HG03442 (cell line): ENCODE results near the gene ANTXR1.

Source experiments
- ATAC-seq: cut with Tn5 transposase; IDR thresholded peaks from one replicate; pipeline ENCODE4 v1.9.1; 2021; ENCODE audit warnings: mild to moderate bottlenecking, moderate library complexity; ENCODE audit not compliant: unreplicated experiment

Gene ANTXR1

GRCh38 chr2:69067026-69067630, 54.1 kb downstream of the ANTXR1 start:
- no peak for ATAC-seq

- ATAC-seq = no peak
These were observed 54.9 kb downstream of the ANTXR1 start for GRCh38 chr2:69067866-69068265.

- no peak for ATAC-seq
These were observed 58.0 kb downstream of the ANTXR1 start for GRCh38 chr2:69070969-69071368.

GRCh38 chr2:69073928-69074570, 61.1 kb downstream of the ANTXR1 start:
- no peak for ATAC-seq

DNA sequence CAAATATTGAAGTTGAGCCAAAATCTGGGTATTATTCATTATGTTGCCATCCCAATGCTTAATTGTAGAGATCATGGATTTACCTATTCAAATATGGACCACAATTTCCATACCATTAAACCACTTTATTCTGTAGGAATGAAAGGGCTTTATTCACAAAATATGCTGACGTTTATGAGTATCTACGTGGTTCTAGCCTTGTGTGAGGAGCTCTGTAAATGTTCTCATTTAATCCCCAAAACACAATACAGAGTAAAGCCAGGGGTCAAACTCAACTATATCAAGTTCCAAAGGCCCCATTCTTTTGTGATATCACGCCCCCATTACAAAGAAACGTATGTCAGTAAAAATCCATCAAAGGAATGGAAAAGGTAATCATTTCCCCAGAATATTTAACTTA, 61.9 kb downstream of the ANTXR1 start:
- ATAC-seq = no peak

GRCh38 chr2:69075486-69075885, 62.5 kb downstream of the ANTXR1 start:
- ATAC-seq = no peak

DNA sequence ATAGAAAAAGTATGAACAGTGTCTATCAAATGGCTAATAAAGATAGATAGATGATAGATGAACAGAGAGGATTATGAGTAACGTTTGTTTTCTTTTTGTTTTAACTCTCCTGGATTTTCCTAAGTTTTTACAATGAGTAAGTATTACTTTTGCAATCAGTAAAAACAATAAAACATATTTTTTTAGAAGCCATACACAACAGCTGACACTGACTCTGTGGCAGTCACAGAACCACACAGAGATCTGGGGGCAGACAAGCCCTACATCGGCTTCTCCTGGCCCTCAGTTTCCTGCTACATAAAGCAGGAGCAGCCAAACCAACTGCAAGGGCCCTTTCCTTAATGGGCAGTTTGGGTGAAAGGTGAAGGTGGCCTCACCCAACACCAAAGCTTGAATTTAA, 63.6 kb downstream of the ANTXR1 start:
- ATAC-seq = no peak

DNA sequence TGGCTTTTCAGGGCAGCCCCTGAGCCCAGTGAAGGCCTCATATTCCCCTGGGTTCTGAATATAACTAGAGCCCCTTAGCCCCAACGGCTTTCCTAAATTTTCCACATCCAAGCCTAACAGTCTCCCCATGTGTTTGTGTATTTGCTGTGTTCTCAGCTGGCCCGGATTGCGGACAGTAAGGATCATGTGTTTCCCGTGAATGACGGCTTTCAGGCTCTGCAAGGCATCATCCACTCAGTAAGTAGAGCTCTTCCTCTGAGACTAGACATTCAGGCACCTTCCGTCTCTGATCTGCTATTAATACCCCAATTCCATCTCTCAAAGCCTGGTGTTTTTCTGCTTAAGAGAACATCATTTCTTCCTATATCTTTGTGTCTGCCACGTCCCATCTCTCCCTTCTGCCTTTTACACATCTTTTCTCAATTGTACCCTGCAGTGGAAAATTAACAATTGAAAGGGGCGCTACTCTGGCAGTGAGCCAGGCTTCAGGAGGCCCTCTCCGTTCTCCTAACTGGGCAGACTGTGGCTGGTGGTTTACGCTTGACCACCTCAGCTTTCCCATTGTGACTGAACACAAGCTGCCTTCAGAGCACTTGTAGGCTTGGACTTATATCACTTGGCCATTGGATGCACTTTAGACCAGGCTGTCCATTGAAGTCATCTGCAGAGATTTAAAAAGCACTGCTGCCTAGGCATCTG, 64.4 kb downstream of the ANTXR1 start:
- no peak for ATAC-seq

DNA sequence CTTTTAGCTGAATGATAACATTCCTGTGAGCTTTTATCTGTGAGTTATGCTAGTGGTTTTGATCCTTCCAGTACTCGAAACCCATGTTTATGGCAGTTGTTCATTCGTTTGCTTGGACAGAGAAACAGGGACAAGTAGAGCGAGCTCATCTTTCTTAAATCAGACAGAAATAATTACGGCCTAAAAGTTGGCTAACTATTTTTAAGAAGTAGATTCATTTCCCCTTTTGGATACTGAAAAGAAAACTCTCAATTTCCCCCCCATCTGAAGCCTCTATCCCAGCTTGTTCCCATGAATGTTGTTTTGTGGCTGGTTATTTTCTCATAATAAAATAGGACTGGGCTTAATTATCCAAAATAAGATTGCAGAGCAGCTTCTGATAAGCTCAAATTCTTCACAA, 67.1 kb downstream of the ANTXR1 start:
- no peak for ATAC-seq

GRCh38 chr2:69081001-69081580, 68.1 kb downstream of the ANTXR1 start:
- ATAC-seq = no peak

DNA sequence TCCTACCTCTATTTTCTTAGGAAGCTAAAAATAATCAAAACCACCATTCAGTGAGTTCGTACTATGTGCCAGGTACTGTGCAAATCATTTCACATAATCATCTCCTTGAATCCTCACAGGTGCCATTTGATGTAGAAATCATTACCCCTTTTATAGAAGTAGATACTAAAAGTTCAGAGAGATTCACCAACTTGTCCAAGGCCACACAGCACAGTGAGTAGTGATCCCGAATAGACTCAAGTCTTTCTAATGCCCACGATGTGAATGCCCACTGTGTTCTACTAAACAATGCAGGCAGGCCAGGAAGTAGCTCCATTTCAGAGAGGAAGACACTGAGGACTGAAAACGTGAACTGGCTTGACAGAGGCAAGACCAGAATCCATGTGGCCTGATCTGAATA, 68.8 kb downstream of the ANTXR1 start:
- no peak for ATAC-seq

DNA sequence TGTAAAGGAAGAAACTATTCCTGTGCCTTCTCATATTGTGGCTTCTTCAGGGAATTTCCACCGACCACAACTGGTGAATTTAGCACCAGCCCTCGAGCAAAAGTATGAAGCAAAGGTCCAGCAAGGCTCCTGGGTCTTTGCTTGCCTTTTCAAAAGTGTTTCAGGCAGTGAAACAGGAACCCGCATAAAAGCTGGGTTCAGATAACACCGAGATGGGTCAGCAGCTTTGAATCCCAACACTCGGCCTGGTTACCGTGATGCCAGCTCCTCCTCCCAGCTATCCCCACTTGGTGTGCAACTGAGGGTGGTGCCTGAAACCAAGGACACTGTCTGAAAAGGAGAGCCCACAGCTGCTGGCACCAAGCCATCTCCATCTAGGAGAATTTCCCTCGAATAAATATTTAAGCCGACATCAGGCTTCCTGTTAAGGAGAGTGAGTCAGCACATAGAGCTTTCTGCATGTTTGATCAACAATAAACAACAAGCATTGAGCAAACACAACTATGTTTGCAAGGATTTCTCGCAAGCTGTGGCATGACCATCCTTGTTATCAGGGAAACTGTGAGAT, 69.5 kb downstream of the ANTXR1 start:
- no peak for ATAC-seq

- no peak for ATAC-seq
These were observed 70.3 kb downstream of the ANTXR1 start for GRCh38 chr2:69083235-69083748.

- ATAC-seq = no peak
These were observed 71.5 kb downstream of the ANTXR1 start for GRCh38 chr2:69084492-69084891.

DNA sequence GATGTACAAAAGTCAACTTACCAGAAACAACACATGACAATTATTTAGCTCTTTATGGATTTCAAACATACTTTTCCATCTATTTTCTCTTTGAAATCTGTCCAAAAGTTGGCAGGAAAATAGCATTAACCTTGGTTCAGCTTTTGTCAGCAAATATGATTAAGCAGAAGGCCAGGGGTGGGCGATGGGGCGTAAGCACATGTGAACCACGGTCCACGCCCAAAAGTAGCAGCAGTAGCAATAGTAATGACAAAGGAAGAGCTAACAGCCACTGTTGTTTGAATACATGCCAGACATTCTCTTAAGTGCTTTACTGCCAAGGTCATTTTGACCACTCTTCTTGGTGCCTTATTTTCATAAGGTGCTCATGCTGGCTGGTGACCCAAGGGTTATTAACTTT, 73.5 kb downstream of the ANTXR1 start:
- no peak for ATAC-seq

DNA sequence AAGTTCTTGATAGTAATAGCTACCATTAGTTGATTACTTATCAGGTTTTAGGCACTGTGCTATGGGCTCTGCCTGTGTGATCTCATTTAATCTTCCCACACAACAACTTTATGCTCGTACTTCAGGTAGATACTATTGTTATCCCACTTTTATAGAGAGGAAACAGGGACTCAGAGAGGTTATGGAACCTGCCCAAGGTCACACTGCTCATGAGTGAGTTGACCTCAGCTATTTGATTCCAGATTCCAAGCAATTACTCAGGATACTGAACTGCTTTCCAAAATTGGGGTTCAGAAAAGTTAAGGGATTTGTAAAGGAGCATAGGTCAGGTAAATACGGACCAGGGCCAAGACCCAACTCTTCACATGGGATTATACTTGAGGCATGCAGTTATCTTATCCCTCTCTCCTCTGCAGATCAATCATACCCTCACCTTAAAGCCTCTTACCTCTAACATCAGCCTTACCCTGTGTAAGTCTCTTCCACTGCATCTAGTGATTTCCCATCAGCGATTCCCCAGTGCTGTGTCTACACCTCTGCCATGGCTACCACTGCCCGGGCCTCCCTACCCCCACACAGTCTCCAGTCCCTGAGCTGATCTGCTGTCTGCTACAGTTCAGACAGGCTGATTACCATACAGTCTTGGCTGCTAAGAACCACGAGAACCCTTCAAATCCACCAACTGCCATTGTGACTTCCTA, 74.4 kb downstream of the ANTXR1 start:
- no peak for ATAC-seq

DNA sequence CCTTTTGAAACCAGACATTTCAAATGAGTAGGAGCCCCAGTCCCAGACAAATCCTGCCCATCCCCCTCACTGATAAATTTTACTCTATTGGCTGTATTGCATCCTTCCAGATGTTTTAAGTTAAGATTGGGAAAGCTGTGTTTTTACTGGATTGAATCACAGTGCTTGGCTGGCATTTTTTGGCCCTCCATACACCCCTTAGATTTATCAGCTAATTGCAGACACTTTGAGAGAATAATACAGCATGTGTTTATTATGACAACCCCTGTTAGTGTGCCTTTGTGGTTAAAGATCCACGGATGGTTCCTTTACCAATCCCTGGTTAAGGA, 74.9 kb downstream of the ANTXR1 start:
- no peak for ATAC-seq

- ATAC-seq = no peak
These were observed 75.5 kb downstream of the ANTXR1 start for GRCh38 chr2:69088466-69088865.

DNA sequence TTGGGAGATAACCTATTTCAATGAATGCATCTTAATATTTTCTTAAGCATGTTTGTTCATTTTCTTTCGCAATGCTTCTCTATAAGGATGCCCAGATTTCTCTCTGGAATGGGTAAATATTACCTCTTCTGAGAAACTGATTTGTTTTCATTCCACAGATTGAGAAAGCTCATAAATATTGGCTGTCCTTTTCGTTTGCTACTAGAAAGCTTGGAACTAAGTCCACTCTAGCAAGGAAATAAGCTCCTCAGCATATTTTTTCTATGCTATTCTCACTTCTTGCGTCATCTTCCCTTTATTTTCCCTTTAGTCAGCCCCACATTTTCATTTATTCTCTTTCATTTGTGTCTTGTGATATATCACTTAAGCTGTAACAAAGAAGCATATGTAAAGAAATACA, 76.3 kb downstream of the ANTXR1 start:
- ATAC-seq = no peak

GRCh38 chr2:69089998-69090397, 77.0 kb downstream of the ANTXR1 start:
- no peak for ATAC-seq

DNA sequence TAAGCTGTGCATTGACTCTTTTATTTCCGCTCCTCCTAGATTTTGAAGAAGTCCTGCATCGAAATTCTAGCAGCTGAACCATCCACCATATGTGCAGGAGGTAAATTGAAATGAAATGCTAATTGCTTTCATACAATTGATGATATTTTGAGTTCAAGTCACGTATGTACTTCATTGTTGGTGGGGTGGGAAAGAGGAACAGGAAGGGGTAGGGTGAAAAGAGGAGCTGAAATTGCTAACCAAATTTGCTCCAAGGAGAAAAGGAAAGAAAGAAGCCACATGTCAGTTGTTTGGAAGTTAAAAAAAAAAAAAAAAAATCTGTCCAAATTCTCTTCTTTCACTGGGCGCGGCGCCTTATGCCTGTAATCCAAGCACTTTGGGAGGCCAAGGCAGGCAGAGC, 77.8 kb downstream of the ANTXR1 start:
- ATAC-seq = no peak
